ENCODE measurements around the gene CBX8. TPM values are rescaled to one million over a fixed set of nuclear protein-coding genes. Genes with fewer than 3 reads are reported as not detected.

Gene CBX8
- total RNA-seq, 4 donors from 2014 or later = 1.7 to 3.5 (median 2.7) TPM

GRCh38 chr17:79791735-79792161 is 5.1 kb downstream of the CBX8 start:
- TF ChIP-seq, protein P1, sequence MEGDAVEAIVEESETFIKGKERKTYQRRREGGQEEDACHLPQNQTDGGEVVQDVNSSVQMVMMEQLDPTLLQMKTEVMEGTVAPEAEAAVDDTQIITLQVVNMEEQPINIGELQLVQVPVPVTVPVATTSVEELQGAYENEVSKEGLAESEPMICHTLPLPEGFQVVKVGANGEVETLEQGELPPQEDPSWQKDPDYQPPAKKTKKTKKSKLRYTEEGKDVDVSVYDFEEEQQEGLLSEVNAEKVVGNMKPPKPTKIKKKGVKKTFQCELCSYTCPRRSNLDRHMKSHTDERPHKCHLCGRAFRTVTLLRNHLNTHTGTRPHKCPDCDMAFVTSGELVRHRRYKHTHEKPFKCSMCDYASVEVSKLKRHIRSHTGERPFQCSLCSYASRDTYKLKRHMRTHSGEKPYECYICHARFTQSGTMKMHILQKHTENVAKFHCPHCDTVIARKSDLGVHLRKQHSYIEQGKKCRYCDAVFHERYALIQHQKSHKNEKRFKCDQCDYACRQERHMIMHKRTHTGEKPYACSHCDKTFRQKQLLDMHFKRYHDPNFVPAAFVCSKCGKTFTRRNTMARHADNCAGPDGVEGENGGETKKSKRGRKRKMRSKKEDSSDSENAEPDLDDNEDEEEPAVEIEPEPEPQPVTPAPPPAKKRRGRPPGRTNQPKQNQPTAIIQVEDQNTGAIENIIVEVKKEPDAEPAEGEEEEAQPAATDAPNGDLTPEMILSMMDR (IDR thresholded peaks at IDR 0.05) = no peak
- TF ChIP-seq POLR2A (IDR thresholded peaks at IDR 0.05) = no peak
- H3K36me3 ChIP-seq = no peaks in the 10 kb centered on the region
- H3K4me3 ChIP-seq (replicated peaks in 1 of 3) = no peak overlapping the region
- 8 to 13% methylated on average over 23 to 26 of the region's 26 CpGs for WGBS, 2 donors
- no peak overlapping the region for H3K27ac ChIP-seq
- no peak for DNase-seq
- H3K4me1 ChIP-seq = peaks cover 10 to 16% of the 10 kb centered on the region in 2 donors
- intact Hi-C loops (cut with DNase I) = no loop called here
- peaks cover 37% of the 10 kb centered on the region for H3K27me3 ChIP-seq
- no peaks in the 10 kb centered on the region for H3K9me3 ChIP-seq

GRCh38 chr17:79790805-79791734 is 5.8 kb downstream of the CBX8 start:
- peaks cover 6 to 12% of the 10 kb centered on the region in 2 donors for H3K4me1 ChIP-seq
- TF ChIP-seq, protein P1 (IDR thresholded peaks at IDR 0.05) = no peak
- no peak for TF ChIP-seq POLR2A (IDR thresholded peaks at IDR 0.05)
- H3K9me3 ChIP-seq = no peaks in the 10 kb centered on the region
- WGBS, 2 donors = 2 to 3% methylated on average over 13 to 15 of the region's 68 CpGs
- no peaks in the 10 kb centered on the region for H3K36me3 ChIP-seq
- intact Hi-C loops (cut with DNase I) = no loop called here
- no peak overlapping the region for H3K27ac ChIP-seq
- H3K4me3 ChIP-seq (replicated peaks in 1 of 3) = no peak overlapping the region
- no peak for DNase-seq
- peaks cover 37% of the 10 kb centered on the region for H3K27me3 ChIP-seq

DNA sequence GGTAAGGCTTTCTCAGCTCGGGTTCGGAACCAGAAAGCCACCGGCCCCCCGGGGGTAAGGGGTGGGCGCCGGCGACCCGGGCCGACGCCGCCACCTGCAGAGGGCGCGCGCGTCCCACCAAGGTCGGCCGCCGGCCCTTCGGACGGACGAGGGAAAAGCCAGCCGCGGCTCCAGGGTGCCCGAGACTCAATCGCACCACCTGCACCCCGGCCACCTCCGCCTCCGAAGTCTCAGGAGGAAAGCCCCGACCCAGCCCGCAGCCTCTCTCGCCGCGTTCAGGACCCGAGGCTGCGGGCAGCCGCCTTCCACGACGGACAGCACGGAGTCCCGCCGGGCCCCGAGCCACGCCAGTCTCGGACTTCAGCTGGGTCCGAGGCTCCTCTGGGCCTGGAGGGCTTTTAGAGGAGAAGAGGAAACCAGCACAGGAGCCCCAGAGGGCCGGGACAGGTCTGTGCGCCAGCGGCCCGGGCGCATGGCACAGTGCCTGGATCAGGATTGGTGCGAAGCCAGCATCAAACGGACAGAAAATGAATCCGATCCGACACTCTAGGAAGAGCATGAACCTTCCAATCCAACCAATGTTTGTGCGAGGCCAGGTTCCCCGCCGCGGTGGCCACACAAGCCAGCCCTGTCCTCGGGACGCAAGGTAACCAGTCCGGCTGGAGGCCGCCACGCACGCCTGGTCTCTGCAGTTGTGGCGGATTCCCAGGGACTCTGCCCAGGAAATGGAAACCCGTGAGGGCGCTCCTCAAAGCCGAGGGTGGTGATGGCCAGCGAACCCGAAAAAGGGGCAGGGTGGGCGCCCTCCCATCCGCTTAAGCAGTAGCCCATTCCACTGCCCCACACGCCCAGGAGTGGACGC is 6.7 kb downstream of the CBX8 start:
- no peaks in the 10 kb centered on the region for H3K36me3 ChIP-seq
- peaks cover 6 to 9% of the 10 kb centered on the region in 2 donors for H3K4me1 ChIP-seq
- H3K27ac ChIP-seq = no peak overlapping the region
- H3K4me3 ChIP-seq (replicated peaks in 1 of 3) = no peak overlapping the region
- WGBS, 2 donors = 7 to 14% methylated on average over 3 to 14 of the region's 74 CpGs
- no peak for TF ChIP-seq POLR2A (IDR thresholded peaks at IDR 0.05)
- TF ChIP-seq, protein P1 (IDR thresholded peaks at IDR 0.05) = peak; percentile 42 to 84 (median 74)
- no peaks in the 10 kb centered on the region for H3K9me3 ChIP-seq
- peaks cover 37% of the 10 kb centered on the region for H3K27me3 ChIP-seq
- DNase-seq = peak; percentile 54 to 57
- intact Hi-C loops (cut with DNase I) = loop anchor here (5.0 kb wide), 1 partner anchor 202 kb away; no protein-coding TSS in a partner anchor

GRCh38 chr17:79788989-79789942 is 7.6 kb downstream of the CBX8 start:
- Histone ChIP-seq H3K27me3 (peaks cover 37% of the 10 kb centered on the region), H3K4me1 (peaks cover 6 to 9% of the 10 kb centered on the region in 2 donors), H3K36me3 (no peaks in the 10 kb centered on the region), H3K27ac (no peak overlapping the region), H3K9me3 (no peaks in the 10 kb centered on the region), H3K4me3 (replicated peaks in 1 of 3) (no peak overlapping the region)
- intact Hi-C loops (cut with DNase I) = loop anchor here (5.0 kb wide), 1 partner anchor 203 kb away; no protein-coding TSS in a partner anchor
- 46 to 53% methylated on average over 15 to 16 of the region's 52 CpGs for WGBS, 2 donors
- TF ChIP-seq, protein P1 (IDR thresholded peaks at IDR 0.05) = no peak
- no peak for TF ChIP-seq POLR2A (IDR thresholded peaks at IDR 0.05)
- DNase-seq = no peak

Data from thyroid gland (tissue), 4 donors.